Fibroblast of skin of left quadriceps (primary cell): ENCODE results near the gene B4GALT2.

ENCODE experiments used
- DNase-seq, 2 experiments: peaks; one replicate each; pipeline ENCODE4 v3.0.0-alpha.2; 2013; ENCODE audit warnings: low read depth in 2 of 2

B4GALT2 gene

GRCh38 chr1:44029911-44030604 lies 51.0 kb downstream of the B4GALT2 start:
- DNase-seq = peak; percentile 64 to 71

DNA sequence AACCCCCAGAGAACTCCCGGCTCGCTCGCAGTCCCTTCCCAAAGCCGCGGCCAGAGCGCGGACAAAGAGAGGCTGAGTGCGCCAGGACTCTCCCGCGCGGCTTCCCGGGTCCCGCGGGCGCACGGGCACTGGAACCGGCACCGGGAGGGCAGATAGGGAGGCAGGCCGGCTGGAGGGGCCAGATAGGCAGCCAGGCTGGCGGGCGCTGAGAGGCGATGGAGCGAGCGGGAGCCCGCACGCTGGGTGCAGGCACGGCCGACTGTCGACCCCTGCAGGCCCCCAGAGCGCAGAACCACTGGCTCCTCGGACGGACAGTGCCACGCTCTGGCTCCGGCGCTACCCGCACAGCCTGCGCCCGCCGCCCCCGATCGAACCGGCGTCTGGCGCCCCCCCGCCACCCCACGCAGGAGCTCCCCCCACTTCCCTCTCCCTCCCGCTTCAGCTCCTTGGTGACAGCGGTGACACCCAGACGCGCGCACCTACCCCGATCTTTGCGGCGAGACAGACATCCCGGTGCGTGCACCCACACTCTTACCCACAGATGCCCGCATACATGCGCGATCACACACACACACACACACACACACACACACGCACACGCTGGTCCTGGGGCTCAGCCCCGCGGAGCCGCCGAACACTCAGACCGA lies 51.7 kb downstream of the B4GALT2 start:
- DNase-seq = no peak

DNA sequence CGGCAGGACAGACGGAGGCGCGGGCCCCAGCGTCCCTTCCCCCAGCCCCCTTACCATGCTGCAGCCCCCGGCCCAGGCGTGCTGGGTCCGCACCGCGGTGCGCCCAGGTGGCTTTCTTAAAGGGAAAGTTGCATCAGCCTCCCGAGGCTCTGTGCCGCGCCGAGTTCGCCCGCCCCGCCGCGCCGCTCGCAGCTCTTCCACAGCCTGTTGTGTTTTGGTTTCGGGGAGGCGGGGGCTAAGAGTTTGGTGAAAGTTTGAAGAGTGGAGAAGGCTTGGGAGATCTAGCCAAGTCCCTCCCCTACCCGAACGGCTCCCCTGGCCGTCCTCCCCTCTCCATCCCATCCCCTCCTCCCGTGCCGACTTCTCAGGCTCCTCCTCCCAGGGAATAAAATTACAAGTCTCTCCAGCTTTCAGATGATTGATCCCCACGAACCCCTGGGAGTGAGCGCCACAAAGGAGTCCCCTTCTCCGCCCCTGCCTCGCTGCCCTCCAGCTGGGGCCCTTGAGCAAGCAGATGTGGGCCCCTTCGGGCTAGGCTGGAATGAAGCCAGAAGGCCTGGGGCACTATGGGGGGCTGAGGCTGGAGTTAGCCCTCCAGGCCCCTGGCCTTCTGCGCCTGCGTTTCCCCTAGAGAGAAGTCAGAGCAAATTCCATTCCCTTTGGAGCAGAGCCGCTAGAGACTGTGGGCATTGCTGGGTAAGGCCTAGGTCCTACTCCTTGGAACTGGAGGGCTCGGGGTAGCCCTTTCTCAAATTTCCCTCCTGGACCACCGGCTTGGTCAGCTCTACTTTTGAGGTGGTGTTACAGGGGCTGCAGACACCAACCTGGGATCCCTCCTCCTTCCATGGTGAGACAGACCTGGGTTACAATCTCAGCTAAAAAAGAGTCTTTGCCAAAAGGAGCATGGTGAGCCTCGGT lies 52.5 kb downstream of the B4GALT2 start, which contains the start of gene SLC6A9:
Gene SLC6A9, minus strand, starts transcription at position 211 of the 918 bp plus-strand sequence. CDS start 7,185 bp downstream, outside the sequence.
- DNase-seq = peak; percentile 77 to 78

DNA sequence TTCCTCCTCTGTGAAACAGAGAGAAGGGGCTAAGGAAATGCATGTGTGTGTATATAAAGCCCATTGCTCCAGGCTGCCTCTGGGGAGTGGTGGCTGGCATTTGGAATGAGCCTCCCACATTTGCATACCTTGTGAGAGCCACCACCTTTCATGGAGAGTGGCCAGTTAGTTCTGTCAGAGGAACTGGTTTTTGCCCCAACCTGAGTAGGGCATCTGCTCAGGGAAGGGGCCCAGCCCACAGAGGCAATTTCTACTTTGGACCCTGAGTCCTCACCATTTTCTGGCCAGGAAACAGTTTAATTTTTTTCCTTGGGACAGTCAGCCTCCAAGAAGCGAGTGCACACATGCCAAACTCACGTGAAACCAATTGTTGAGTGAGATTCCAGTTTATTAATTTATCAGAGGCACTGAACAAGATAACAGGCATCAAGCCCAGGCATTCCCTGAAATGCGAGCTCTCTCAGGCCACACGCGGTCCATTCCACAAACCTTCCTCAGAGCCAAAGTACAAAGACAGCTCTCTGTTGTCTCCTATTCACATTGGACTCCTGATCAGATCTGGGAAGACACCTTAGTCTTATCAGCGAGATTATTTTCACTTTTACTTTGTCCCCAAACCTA lies 53.3 kb downstream of the B4GALT2 start:
- no peak for DNase-seq

- DNase-seq = no peak
Observed at GRCh38 chr1:44033041-44033575, 54.1 kb downstream of the B4GALT2 start.

DNA sequence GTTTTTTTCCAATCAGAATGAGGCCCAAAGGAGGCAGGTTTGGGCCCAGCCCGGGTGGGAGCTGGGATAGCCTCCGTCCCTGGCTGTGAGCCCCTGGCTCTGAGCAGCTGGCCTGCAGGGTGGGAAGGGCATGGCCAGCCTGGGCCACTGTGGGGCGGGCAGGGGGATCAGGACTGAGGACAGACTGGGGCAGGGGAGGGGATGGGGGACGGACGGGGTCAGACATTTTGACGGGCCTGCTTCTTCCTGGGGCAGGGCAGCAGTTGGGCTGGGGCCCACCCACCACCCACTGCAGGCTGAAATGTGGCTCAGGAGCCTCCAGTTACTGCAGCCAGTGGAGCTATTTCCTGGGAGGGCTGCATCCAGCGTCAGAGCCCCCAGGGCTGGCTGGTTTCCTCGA lies 54.7 kb downstream of the B4GALT2 start:
- no peak for DNase-seq

DNA sequence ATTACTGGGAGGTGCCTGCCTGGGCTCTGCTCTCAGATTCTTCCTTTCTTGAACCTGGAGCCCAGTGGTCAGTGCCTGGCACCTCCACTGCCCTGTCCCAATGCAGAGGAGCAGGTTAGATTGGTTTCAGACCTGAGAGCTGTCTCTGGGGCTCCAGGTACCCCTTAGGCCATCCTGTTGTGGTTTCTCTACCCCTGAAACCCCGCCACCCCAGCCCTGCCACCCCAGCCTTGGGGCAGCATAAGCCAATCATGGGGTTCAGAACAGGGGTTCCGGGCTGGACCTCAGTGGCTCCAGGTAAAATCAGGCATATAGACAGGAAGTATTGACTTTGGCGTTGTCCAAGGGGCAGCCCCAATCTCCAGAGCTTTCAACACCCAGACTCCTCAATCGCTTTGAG lies 55.4 kb downstream of the B4GALT2 start:
- DNase-seq = no peak

GRCh38 chr1:44034976-44035716 lies 56.1 kb downstream of the B4GALT2 start:
- no peak for DNase-seq

DNA sequence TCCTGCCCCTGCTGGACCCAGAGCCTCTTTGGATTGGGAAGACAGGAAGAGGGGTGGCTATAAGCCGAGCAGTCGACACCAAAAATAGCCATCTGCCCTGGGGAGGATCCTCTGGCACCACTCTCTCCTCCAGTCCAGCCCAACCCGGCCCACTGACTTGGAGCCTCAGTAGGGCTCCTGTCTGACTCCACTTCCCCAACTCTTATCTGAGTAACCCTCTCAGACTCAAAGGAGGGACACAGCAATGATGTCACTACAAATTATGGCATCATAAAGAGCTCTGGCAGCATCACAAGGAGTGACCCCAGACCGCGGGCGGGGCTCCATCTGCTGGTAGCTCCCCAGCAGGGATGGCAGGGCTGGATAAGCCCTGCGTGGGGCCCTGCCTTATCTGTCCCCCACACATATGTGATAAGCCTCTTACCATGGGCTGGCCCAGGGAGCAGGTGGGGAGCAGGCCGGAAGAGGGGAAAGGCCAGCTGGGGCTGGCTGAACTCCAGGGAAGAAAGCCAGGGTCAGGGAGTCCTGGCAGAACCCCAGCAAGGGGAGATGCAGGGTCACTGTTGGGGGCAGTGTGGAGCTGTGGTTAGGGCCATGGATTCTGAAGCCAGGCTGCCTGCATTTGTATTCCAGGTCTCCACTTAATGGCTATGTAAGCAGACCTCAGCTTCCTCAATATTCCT lies 56.9 kb downstream of the B4GALT2 start:
- no peak for DNase-seq

- DNase-seq = no peak
Observed at GRCh38 chr1:44036409-44037139, 57.6 kb downstream of the B4GALT2 start.

- no peak for DNase-seq
Observed at GRCh38 chr1:44037154-44037553, 58.1 kb downstream of the B4GALT2 start.

GRCh38 chr1:44038876-44039657 lies 60.1 kb downstream of the B4GALT2 start:
- DNase-seq = no peak

- DNase-seq = no peak
Observed at GRCh38 chr1:44040418-44040817, 61.4 kb downstream of the B4GALT2 start.
